Stimulated activated CD8-positive, alpha-beta memory T cell treated with anti-CD3 and anti-CD28 coated beads, Interleukin-15, amount 100 ng/mL, for 48 hours (primary cell): ENCODE data around the gene STK11IP.

ENCODE experiments used
- DNase-seq, 2 donors: peaks; one replicate each; pipeline ENCODE4 v3.0.0-alpha.2; 2020; ENCODE audit warnings: low read depth in 2 of 2

The STK11IP gene

DNA sequence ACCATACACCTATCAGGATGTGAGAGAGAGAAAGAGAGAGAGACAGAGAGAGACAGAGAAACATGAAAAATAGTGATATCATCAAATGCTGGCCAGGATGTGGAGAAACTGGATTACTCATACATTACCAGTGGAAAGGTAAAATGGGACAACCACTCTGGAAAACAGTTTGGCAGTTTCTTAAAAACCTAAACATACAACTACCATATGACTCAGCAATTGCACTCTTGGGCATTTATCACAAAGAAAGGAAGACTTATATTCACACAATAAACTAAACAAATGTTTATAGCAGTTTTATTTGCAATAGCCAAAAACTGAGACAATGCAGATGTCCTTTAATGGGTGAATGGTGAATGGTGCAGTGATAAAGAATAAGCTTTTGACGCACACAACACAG is 58.9 kb downstream of the STK11IP start:
- DNase-seq, result no peak

DNA sequence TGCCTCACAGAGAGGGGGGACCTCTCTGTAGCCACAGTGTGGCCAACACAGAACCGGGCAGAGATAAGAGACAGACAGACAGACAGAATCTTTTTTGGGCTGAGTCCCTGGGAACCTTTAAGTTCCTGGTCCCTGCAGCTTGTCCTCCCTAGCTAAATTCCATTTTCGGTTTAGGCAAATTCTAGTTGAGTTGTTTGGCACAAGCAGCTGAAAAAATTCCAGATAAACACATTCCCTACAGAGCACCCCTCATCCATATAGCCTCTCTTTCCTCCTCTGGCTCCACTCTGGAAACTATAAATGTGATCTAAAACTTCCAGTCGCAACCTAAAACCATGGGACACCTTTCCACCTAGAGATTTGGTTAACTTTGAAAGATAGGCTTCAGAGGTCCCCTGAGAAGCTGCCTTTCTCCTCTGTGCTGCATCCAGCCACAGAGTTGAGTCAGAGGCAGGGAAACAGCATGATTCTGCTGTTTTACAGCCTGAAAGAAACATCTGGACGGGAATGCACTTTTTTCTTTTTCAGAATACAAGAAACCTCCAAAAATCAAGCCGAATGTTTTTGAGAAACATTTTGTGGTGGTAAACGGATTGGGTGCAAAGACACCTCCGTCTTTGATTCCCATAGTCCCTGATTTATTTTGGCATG is 60.7 kb downstream of the STK11IP start:
- DNase-seq, result no peak

DNA sequence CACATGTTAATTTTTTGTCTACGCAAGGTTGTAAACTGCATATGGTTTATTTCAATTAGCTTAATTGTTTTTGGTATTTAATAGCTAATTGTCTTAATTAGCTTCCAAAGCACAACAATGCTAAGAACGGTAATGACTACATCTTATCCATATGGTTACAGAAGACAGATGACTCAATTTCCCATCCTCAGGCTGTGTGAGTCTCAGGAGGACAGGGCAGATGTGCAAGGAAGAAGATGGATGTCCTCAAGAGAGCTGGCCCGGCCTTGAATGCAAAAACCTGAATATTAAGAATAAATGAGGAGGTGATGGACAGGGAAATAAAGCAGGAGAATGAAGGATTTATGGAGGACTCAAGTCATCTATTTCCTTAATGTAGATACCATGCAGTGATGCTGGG is 61.2 kb downstream of the STK11IP start:
- no peak for DNase-seq

DNA sequence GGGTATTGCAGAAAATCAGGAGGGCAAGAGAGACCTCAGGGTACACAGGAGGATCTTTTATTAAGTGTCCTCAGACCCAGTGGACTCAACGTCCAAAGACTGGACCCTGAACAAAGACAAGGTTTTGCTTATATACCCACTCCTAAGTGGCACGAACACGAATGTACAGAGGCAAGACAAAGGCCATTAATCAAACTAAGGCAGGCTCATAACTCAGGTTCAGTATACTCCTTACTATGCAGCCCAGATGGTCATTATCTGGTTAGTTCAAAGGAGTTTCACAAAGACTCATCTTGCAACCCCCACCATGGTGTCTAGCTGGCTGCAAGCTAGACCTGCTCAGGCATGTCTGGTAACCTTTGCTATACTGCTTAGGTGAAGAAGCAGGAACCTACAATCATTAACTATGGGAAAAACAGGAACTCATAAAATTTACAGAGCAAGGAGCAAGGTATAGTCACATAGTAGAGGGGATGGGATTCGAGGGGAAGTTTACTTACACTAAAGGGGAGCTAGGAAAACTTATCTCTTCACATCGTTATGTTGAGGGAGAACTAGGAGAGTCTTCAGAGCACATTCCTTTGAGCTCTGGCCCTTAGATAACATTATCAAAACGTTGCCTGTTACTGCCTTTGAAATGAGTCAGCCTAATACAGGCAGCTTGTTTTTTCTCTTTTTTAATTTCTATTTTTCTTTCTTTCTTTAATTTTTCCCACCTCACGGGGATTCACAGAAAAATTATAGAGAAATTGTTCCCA is 63.7 kb downstream of the STK11IP start:
- no peak for DNase-seq

DNA sequence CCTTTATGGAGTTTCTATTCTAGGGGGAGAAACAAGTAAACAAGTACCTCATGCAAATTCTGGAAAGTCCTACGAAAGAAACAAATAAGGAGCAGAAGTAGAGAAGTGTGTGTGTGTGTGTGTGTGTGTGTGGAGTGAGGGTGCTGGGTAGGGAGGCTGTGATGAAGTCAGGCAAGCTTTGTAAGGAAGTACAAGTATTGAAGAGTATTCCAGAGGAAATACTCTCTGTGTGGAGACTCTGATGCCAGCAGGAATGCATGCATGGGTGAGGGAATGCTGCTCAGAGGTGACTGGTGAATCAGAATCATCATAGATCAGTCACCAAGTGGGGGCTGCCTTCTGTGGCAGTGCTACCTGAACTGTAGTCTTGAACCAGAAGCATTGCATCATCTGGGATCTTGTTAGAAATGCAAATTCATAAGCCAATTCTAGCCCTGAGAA is 64.3 kb downstream of the STK11IP start:
- DNase-seq, result no peak

DNA sequence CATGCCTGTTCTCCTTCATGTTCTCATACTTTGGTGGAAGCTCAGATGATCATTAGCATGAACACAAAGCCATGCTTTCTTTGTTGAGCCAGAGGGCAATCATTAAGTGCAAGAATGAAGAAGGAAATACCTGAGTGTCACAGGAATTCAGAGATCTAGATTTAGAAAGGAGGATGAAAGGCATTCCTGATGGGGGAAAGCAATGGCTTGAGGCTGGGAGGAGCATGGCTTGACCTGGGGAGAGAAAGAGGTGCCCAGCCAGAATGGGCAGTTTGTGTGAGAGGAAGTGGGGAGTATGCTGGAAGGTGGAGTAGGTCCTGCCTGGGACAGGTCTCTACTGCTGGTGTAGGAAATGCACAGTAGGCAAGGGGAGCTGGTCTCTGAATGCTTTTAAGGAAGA is 64.9 kb downstream of the STK11IP start:
- no peak for DNase-seq

DNA sequence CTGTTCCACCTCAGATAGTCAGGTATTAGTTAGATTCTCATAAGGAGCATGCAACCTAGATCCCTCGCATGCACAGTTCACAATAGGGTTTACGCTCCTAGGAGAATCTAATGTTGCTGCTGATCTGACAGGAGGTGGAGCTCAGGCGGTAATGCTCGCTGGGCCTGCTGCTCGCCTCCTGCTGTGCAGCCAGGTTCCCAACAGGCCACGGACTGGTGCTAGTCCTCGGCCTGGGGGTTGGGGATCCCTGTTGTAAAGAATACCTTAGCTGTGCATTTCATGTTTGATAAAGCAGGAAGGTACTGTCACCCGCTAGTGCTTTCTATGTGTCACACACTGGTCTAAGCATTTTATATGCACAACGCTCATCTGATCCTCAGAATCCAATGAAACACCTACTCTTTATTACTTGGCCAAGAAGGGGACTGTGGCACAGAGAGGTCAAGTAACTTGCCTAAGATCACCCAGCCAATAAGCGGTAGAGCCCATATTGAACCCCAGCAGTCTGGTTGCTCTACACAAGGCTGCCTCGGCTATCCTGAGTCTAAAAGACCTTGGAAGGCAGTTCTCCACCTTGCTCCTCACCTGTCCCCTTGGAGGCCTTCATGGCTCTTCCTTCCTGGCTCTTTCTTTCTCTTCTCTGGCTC is 65.6 kb downstream of the STK11IP start:
- no peak for DNase-seq

DNA sequence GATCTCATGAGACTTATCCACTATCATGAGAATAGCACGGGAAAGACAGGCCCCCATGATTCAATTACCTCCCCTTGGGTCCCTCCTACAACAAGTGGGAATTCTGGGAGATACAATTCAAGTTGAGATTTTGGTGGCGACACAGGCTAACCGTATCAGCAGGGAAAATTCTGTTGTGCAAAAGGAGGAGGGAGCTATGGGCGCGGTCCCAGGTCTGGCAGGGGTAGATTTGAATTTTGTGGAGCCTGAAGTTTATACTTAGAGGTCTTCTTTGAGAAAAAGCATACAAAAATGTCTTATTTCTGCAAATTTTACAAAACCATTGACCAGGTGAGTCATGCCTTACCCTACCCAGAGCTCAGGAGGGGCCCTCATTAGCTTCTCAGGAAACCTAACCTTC is 66.4 kb downstream of the STK11IP start:
- no peak for DNase-seq

DNA sequence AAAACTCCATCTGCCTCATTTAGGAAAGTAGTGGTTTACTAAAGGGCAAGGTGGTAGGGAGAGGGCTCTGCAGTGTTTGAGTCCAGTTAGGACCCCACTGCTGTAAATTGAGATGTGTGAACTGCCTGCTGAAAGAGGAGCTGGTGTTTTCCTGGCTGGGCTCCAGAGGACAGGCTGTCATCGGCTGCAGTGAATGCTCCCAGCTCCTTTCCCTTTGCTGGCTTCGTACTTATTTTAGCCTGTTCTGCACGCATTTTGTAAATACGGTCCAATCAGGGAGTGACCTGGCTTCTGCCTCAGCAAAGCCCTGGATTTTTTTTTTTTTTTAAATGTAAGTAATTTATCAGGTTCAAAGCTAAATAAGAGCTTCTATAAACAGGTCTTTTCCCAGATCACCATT is 67.3 kb downstream of the STK11IP start:
- DNase-seq, result no peak

DNA sequence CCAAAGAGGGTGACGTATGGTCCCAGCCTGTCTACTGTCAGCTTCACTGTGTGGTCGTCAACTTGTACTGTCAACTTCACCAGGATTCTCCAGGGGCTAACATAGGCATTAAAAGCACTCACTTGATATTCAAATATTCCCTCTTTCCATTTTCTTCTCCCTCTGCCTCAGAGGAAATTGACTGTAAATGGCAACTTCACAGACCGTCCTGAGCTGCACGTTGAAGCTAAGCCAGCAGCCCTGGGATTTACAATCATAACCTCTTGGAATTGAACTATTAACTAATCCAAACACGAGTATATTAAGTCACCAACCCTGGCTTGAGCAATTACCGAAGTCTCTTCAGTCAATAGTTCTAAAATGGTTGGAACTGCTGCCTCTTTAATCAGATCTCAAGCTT is 68.3 kb downstream of the STK11IP start:
- DNase-seq, result no peak
